KMS-11 (cell line): ENCODE results near the gene EPS8L1.

ENCODE experiments used
- H2AFZ ChIP-seq: fragments of 200-600 bp; sonication (generic); 2 replicates; pipeline ENCODE4 v1.6.1; 2016; ENCODE audit warnings: antibody characterized with exemption, mixed run types, low read depth
- H3K27ac ChIP-seq: fragments of 200-600 bp; sonication (generic); 2 replicates; pipeline ENCODE4 v1.6.1; 2016; ENCODE audit warnings: mild to moderate bottlenecking, mixed run types
- H3K27me3 ChIP-seq: fragments of 200-600 bp; sonication (generic); 2 replicates; pipeline ENCODE4 v1.6.1; 2017; ENCODE audit warnings: mild to moderate bottlenecking, low read depth, mixed run types, moderate library complexity; ENCODE audit not compliant: insufficient read depth
- H3K36me3 ChIP-seq: fragments of 200-600 bp; sonication (generic); 2 replicates; pipeline ENCODE4 v1.6.1; 2017; ENCODE audit warnings: mild to moderate bottlenecking, mixed run types; ENCODE audit not compliant: insufficient read depth
- H3K4me1 ChIP-seq: fragments of 200-600 bp; sonication (generic); 2 replicates; pipeline ENCODE4 v1.6.1; 2016; ENCODE audit warnings: mild to moderate bottlenecking, low read depth, mixed run types; ENCODE audit not compliant: poor library complexity, severe bottlenecking
- H3K4me2 ChIP-seq: fragments of 200-600 bp; sonication (generic); 2 replicates; pipeline ENCODE4 v1.7.0; 2016; ENCODE audit warnings: mild to moderate bottlenecking, mixed run types
- H3K4me3 ChIP-seq: fragments of 200-600 bp; sonication (generic); IDR thresholded peaks from 2 replicates; pipeline ENCODE4 v1.6.1; 2017; ENCODE audit warnings: low read depth, low read length, mixed read lengths; ENCODE audit not compliant: insufficient read depth
- H3K79me2 ChIP-seq: fragments of 200-600 bp; sonication (generic); 2 replicates; pipeline ENCODE4 v1.6.1; 2016; ENCODE audit warnings: low read depth, mixed run types; ENCODE audit not compliant: insufficient read depth
- H3K9ac ChIP-seq: fragments of 200-600 bp; sonication (generic); 2 replicates; pipeline ENCODE4 v1.6.1; 2016; ENCODE audit warnings: mild to moderate bottlenecking, mixed run types
- H4K20me1 ChIP-seq: fragments of 200-600 bp; sonication (generic); 2 replicates; pipeline ENCODE4 v1.6.1; 2016; ENCODE audit warnings: mild to moderate bottlenecking, mixed run types; ENCODE audit not compliant: insufficient read depth
- TF ChIP-seq, protein P1 (sequence below): fragments of 200-600 bp; sonication (generic); conservative IDR thresholded peaks from 2 replicates; pipeline ENCODE4 v1.6.1; 2017; ENCODE audit warnings: low read depth, mild to moderate bottlenecking, antibody characterized with exemption, low read length, moderate library complexity, mixed read lengths

EPS8L1 gene

DNA sequence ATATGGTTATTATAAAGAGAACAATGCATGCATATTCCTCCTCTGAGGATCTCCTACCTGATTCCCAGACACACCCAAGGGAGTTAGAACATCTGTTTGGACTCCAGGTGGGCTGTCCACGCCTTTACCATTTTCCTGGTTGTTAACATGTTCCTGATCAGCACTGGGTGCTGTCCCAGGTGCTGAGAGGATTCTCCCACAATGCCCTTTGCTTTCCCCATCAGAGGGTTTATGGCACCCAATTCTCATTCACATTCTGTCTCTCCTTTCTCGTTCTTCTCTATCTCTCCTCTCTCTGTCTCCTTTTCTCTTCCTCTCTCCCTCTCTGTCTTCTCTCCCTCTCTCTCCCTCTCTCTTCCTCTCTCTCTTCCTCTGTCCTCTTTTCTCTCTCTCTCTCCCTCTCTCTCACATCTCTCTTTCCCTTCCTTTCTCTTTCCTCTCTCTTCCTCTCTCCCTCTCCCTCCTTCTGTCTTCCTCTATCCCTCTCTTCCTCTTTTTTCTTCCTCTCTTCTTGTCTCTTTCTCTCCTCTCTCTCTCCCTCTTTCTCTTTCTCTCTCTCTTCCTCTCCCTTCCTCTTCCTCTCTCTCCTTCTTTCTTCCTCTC is 9.5 kb upstream of the EPS8L1 start:
- peaks cover 41% of the 10 kb centered on the region for H3K27me3 ChIP-seq
- no peak overlapping the region for H3K4me3 ChIP-seq
- H3K36me3 ChIP-seq = no peaks in the 10 kb centered on the region
- peaks cover 20% of the 10 kb centered on the region for H3K4me1 ChIP-seq
- no peak overlapping the region for H2AFZ ChIP-seq
- H3K4me2 ChIP-seq = no peak overlapping the region
- TF ChIP-seq, protein P1, sequence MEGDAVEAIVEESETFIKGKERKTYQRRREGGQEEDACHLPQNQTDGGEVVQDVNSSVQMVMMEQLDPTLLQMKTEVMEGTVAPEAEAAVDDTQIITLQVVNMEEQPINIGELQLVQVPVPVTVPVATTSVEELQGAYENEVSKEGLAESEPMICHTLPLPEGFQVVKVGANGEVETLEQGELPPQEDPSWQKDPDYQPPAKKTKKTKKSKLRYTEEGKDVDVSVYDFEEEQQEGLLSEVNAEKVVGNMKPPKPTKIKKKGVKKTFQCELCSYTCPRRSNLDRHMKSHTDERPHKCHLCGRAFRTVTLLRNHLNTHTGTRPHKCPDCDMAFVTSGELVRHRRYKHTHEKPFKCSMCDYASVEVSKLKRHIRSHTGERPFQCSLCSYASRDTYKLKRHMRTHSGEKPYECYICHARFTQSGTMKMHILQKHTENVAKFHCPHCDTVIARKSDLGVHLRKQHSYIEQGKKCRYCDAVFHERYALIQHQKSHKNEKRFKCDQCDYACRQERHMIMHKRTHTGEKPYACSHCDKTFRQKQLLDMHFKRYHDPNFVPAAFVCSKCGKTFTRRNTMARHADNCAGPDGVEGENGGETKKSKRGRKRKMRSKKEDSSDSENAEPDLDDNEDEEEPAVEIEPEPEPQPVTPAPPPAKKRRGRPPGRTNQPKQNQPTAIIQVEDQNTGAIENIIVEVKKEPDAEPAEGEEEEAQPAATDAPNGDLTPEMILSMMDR = no peak
- H3K9ac ChIP-seq = no peak overlapping the region
- H3K27ac ChIP-seq = no peak overlapping the region
- peaks cover 10% of the 10 kb centered on the region; the same call in 1 of the 2 replicates for H3K79me2 ChIP-seq
- no peaks in the 10 kb centered on the region for H4K20me1 ChIP-seq

DNA sequence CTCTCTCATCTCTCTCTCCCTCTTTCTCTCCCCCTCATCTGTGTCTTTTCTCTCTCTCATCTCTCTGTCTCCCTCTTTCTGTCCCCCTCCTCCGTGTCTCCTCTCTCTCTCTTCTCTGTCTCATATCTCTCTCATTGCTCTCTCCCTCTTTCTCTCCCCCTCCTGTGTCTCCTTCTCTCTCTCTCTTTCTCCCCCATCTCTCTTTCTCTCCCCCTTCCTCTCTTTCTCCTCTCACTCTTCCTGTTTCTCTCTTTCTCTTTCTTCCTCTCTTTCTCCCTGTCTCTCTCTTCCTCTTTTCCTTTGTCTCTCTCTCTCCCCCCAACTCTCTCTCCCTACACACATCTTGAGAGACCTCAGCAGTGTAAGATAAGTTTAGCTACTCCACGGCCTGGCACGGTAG is 7.8 kb upstream of the EPS8L1 start:
- TF ChIP-seq, protein P1 = no peak
- Histone ChIP-seq H3K27me3 (peaks cover 41% of the 10 kb centered on the region), H4K20me1 (no peaks in the 10 kb centered on the region), H3K4me3 (no peak overlapping the region), H3K4me2 (no peak overlapping the region), H3K9ac (no peak overlapping the region), H3K4me1 (peaks cover 28% of the 10 kb centered on the region), H3K27ac (no peak overlapping the region), H3K36me3 (no peaks in the 10 kb centered on the region), H3K79me2 (no peaks in the 10 kb centered on the region), H2AFZ (no peak overlapping the region)

DNA sequence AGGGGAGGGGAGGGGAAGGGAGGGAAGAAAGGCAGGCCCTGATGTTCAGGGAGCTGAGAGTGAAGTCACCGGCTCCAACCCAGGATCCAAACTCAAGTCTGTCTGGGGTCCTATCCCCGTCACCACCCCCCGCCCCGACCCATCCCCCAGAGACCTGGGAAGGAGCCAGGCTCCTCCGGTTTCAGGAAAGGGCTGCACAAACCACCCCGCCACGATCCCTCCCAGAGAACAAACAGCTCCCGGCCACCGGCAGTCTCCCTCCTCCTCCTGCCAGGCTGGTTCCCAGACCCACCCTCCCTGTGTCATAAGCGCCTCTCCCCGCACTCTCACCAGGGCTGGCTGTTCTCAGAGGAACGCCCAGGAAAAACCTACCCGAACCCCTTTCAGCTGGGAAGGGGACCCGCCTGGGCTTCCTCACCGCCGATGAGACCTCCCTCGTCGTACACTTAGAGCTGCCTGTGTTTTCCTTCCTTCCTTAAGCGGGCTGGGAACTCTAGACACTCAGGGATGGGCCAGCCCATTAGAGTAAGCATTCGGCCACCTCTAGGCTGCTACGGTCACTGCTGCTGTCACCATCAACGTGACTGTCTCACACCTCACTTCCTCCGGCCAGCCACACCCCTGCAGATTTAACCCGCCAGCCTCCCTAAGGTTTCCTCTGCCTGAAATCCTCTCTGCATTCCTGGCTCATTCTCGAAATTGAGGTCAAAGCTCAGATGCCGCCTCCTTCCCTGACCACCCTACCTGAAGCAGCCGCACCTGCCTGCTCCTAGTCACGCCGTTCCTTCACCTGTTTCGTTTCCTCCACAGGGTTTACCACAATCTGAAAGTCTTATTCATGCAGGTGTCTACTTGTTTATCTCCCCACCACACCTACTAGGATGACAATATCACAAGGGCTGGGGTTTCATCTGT is 6.5 kb upstream of the EPS8L1 start:
- TF ChIP-seq, protein P1 = no peak
- Histone ChIP-seq H3K36me3 (no peaks in the 10 kb centered on the region), H2AFZ (peak overlapping the region; percentile 26; the same call in 1 of the 2 replicates), H3K4me3 (no peak overlapping the region), H3K4me1 (peaks cover 28% of the 10 kb centered on the region), H3K27me3 (peaks cover 37% of the 10 kb centered on the region), H4K20me1 (no peaks in the 10 kb centered on the region), H3K4me2 (peak overlapping the region; percentile 63), H3K9ac (no peak overlapping the region), H3K79me2 (no peaks in the 10 kb centered on the region), H3K27ac (no peak overlapping the region)

DNA sequence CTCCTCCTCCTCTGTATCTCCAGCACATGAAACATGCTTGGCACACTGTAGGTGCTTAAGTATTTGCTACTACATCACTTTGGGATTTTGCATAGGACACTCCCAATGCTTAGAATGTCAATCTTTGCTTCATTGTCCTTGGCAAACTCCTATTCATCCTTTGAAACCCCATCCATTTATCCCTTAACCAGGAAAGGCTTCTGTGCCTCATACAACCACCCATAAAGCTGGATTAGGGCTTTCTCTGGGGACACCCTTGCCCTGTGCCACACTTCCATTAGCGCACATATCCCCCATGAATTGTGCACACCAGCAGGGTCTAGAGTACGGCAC is 5.8 kb upstream of the EPS8L1 start:
- no peak overlapping the region for H3K9ac ChIP-seq
- H3K79me2 ChIP-seq = no peaks in the 10 kb centered on the region

More for the DNA sequence above, 5.8 kb upstream of the EPS8L1 start:
- TF ChIP-seq, protein P1 = no peak
- no peaks in the 10 kb centered on the region for H4K20me1 ChIP-seq
- peaks cover 38% of the 10 kb centered on the region for H3K27me3 ChIP-seq
- H3K4me1 ChIP-seq = peaks cover 28% of the 10 kb centered on the region
- no peak overlapping the region for H3K27ac ChIP-seq
- H3K36me3 ChIP-seq = no peaks in the 10 kb centered on the region
- peak overlapping the region; percentile 26; the same call in 1 of the 2 replicates for H2AFZ ChIP-seq
- peak overlapping the region; percentile 63 for H3K4me2 ChIP-seq
- H3K4me3 ChIP-seq = no peak overlapping the region
